Esophagus (tissue), 2 donors: ENCODE measurements around the gene WDR35. TPM values are rescaled to one million over a fixed set of nuclear protein-coding genes. Genes with fewer than 3 reads are reported as not detected.

Experiments
- H3K27ac ChIP-seq, 2 donors: one replicate each; pipeline ENCODE4 v1.5.1; 2013; ENCODE audit warnings: low read depth in 2 of 2, mild to moderate bottlenecking in 2 of 2, inconsistent platforms in 1 of 2, low read length in 1 of 2, moderate library complexity in 1 of 2
- H3K27me3 ChIP-seq, 2 donors: one replicate each; pipeline ENCODE4 v1.6.1; 2013; ENCODE audit warnings: low read length in 2 of 2, control low read depth in 1 of 2, mild to moderate bottlenecking in 1 of 2; ENCODE audit not compliant: insufficient read depth in 2 of 2, control insufficient read depth in 1 of 2
- H3K36me3 ChIP-seq, 2 donors: one replicate each; pipeline ENCODE4 v1.6.1; 2013; ENCODE audit warnings: low read length in 1 of 2; ENCODE audit not compliant: control insufficient read depth in 2 of 2, insufficient read depth in 2 of 2
- H3K4me1 ChIP-seq, 2 donors: one replicate each; pipeline ENCODE4 v1.6.1; 2013; ENCODE audit warnings: low read length in 1 of 2; ENCODE audit not compliant: control insufficient read depth in 2 of 2, insufficient read depth in 2 of 2
- H3K4me3 ChIP-seq, 2 donors: one replicate each; pipeline ENCODE4 v1.5.1; 2013; ENCODE audit warnings: low read length in 2 of 2, mild to moderate bottlenecking in 2 of 2, low read depth in 1 of 2, moderate library complexity in 1 of 2
- H3K9me3 ChIP-seq, 2 donors: one replicate each; pipeline ENCODE4 v1.6.1; 2013; ENCODE audit warnings: mild to moderate bottlenecking in 2 of 2, low read depth in 1 of 2, low read length in 1 of 2, moderate library complexity in 1 of 2; ENCODE audit not compliant: control insufficient read depth in 2 of 2, insufficient read depth in 1 of 2
- WGBS, 2 donors: extraction: QIAGEN DNeasy Blood & Tissue Kit; methylation state at CpG; one replicate each; pipeline ENCODE4 v1.1.7; 2013; 5-methylcytosine and 5-hydroxymethylcytosine counted together
- polyA plus RNA-seq, 2 donors: library from polyadenylated mRNA; stranded (reverse); fragments of 200-250 nt; gene quantifications; one replicate each; pipeline ENCODE4 v1.2.3, GENCODE V29; 2013
- donor health status: healthy with polysubstance abuse.
- donor health status: Bipolar disorder and iron deficiency.

WDR35 gene
- polyA plus RNA-seq, 2 donors: 0.83 to 1.3 TPM

GRCh38 chr2:19990416-19990728, 467 bp upstream of the WDR35 start:
- WGBS, 2 donors: 16 to 24% methylated on average over 10 of the region's 10 CpGs
- Histone ChIP-seq H3K9me3 (peaks cover 0 to 3% of the 10 kb centered on the region in 2 donors), H3K36me3 (peaks cover 0 to 2% of the 10 kb centered on the region in 2 donors), H3K4me3 (peak overlapping the region; percentile 76 to 83), H3K27me3 (no peaks in the 10 kb centered on the region), H3K27ac (no peak overlapping the region), H3K4me1 (peaks cover 2 to 5% of the 10 kb centered on the region in 2 donors)

GRCh38 chr2:19989342-19989666, 601 bp downstream of the WDR35 start:
- Histone ChIP-seq H3K4me1 (peaks cover 2 to 5% of the 10 kb centered on the region in 2 donors), H3K4me3 (peak overlapping the region; percentile 76 to 83), H3K9me3 (peaks cover 0 to 3% of the 10 kb centered on the region in 2 donors), H3K27ac (no peak overlapping the region), H3K36me3 (peaks cover 0 to 2% of the 10 kb centered on the region in 2 donors), H3K27me3 (no peaks in the 10 kb centered on the region)
- WGBS, 2 donors: 8 to 11% methylated on average over 8 of the region's 8 CpGs

GRCh38 chr2:19988600-19988999, 1.3 kb downstream of the WDR35 start:
- WGBS, 2 donors: 81 to 84% methylated on average over 2 of the region's 2 CpGs
- no peak overlapping the region for H3K4me3 ChIP-seq
- H3K27ac ChIP-seq: no peak overlapping the region

DNA sequence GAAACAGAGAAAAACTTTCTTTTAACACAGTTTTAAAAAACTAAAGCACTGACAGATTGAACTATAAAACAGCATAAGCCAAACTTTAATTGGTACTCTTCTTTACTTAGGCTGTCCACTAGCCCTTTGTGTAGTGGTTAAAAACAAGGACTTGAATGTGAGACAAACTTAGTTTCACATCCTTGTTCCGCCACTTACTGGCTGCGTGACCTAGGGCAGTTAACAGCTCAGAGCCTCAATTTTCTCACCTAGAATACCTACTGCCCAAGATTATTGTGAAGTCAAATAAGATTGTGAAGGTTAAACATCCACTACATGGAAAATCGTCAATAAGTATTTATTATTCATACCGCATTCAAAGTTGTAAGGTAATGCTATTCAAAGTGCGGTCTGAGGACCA, 2.0 kb downstream of the WDR35 start:
- H3K9me3 ChIP-seq: peaks cover 0 to 3% of the 10 kb centered on the region in 2 donors
- H3K27ac ChIP-seq: no peak overlapping the region
- H3K36me3 ChIP-seq: peaks cover 0 to 2% of the 10 kb centered on the region in 2 donors
- H3K4me3 ChIP-seq: no peak overlapping the region
- 93% methylated on average over 5 of the region's 5 CpGs for WGBS, 2 donors
- H3K27me3 ChIP-seq: no peaks in the 10 kb centered on the region
- H3K4me1 ChIP-seq: peaks cover 2 to 5% of the 10 kb centered on the region in 2 donors

More at GRCh38 chr2:19988600-19988999, 1.3 kb downstream of the WDR35 start:
- Histone ChIP-seq H3K36me3 (peaks cover 0 to 2% of the 10 kb centered on the region in 2 donors), H3K27me3 (no peaks in the 10 kb centered on the region), H3K4me1 (peaks cover 2 to 5% of the 10 kb centered on the region in 2 donors), H3K9me3 (peaks cover 0 to 3% of the 10 kb centered on the region in 2 donors)

DNA sequence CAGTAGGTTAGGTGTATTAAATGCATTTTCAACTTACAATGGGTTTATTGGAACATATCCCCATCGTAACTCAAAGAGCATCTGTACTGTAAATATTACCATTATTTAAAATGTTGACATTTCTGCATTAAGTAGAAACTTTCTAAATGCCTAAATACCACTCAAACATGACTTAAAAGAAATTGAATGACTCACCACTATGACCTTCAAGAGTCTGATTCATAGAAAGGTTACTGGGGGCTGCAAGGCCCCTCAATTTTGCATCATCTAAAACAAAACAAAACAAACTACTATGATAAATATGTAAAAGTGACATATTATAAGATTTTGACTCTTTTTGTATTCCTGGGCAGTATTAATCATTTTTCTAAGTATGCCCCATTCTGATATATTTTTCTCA, 7.6 kb downstream of the WDR35 start:
- Histone ChIP-seq H3K9me3 (no peaks in the 10 kb centered on the region), H3K4me3 (no peak overlapping the region), H3K27me3 (no peaks in the 10 kb centered on the region), H3K36me3 (peaks cover 2% of the 10 kb centered on the region in 2 donors), H3K27ac (no peak overlapping the region), H3K4me1 (no peaks in the 10 kb centered on the region)
- WGBS, 2 donors: 92 to 93% methylated on average over 1 of the region's 1 CpG

DNA sequence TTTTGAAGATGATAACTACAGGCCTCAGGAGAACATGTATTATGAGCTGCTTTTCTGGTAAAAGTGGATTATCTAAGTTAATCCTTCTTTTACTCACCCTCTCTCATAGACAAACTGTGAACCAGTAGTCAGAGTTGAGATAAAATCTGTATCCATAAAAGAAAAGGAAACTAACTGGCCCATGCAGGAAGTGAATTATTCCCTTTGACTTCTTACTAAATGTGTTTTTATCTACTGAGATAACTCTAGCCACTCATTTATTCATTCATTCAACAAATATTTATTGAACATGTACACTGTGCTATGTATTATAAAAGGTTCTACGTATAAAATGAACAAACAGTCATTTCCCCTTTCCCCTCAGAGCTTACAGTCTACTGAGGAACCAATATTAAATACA, 10.0 kb downstream of the WDR35 start:
- WGBS, 2 donors: 78 to 79% methylated on average over 1 of the region's 1 CpG
- no peak overlapping the region for H3K4me3 ChIP-seq
- H3K36me3 ChIP-seq: peaks cover 0 to 2% of the 10 kb centered on the region in 2 donors
- H3K9me3 ChIP-seq: no peaks in the 10 kb centered on the region
- no peak overlapping the region for H3K27ac ChIP-seq
- H3K27me3 ChIP-seq: no peaks in the 10 kb centered on the region
- H3K4me1 ChIP-seq: no peaks in the 10 kb centered on the region

DNA sequence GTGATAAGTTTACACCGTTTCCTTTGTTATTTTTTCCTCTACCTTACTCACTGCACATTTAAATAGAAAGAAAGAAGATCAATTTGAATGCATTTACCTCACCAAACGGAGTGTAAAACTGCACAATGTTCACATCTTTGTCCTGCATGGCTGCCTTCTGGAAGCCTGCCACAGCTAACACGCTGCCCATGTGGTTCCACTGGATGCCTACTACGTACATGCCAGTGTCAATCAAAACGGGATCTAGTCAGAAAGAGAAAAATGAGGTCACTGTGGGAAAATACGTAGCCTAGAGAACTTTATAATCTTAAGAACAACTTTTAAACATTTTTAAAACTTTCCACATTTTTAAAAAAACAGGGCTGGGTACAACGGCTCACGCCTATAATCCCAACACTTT, 16.4 kb downstream of the WDR35 start:
- peaks cover 0 to 2% of the 10 kb centered on the region in 2 donors for H3K36me3 ChIP-seq

DNA sequence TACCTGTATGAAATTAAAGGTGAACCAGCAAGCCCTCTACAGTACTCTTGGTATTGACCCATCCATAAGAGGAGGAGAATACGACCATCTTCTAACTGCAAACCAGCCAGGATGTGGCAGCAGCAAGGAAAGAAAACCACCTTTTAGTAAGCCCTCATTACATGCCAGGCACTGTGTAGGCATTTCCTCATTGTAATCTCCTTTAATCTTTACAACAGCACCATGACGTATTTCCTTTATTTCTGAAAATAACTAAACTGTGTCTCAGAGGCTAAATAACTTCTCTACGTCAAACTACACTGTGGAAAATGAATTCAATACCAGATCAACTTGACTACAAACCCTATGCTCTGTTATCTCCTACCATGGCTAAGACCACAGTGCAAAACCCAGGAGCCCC, 18.2 kb downstream of the WDR35 start:
- H3K36me3 ChIP-seq: no peaks in the 10 kb centered on the region
- no peak overlapping the region for H3K27ac ChIP-seq
- no peaks in the 10 kb centered on the region for H3K9me3 ChIP-seq
- 65 to 66% methylated on average over 3 of the region's 3 CpGs for WGBS, 2 donors
- H3K27me3 ChIP-seq: no peaks in the 10 kb centered on the region
- H3K4me3 ChIP-seq: no peak overlapping the region
- H3K4me1 ChIP-seq: no peaks in the 10 kb centered on the region

More for the DNA sequence above, 16.4 kb downstream of the WDR35 start:
- no peak overlapping the region for H3K27ac ChIP-seq
- no peak overlapping the region for H3K4me3 ChIP-seq
- H3K27me3 ChIP-seq: no peaks in the 10 kb centered on the region
- H3K4me1 ChIP-seq: no peaks in the 10 kb centered on the region
- H3K9me3 ChIP-seq: no peaks in the 10 kb centered on the region
- 88% methylated on average over 8 of the region's 8 CpGs for WGBS, 2 donors

- H3K4me3 ChIP-seq: no peak overlapping the region
- H3K27me3 ChIP-seq: no peaks in the 10 kb centered on the region
- H3K4me1 ChIP-seq: no peaks in the 10 kb centered on the region
- 98 to 100% methylated on average over 1 of the region's 1 CpG for WGBS, 2 donors
- H3K27ac ChIP-seq: no peak overlapping the region
- H3K9me3 ChIP-seq: no peaks in the 10 kb centered on the region
- H3K36me3 ChIP-seq: no peaks in the 10 kb centered on the region
Observed at GRCh38 chr2:19963386-19963785, 26.5 kb downstream of the WDR35 start.

GRCh38 chr2:19955544-19956422, 34.1 kb downstream of the WDR35 start:
- Histone ChIP-seq H3K27ac (no peak overlapping the region), H3K27me3 (no peaks in the 10 kb centered on the region)
- 55 to 58% methylated on average over 6 of the region's 6 CpGs for WGBS, 2 donors

More at GRCh38 chr2:19955544-19956422, 34.1 kb downstream of the WDR35 start:
- Histone ChIP-seq H3K9me3 (no peaks in the 10 kb centered on the region), H3K36me3 (no peaks in the 10 kb centered on the region), H3K4me3 (no peak overlapping the region), H3K4me1 (no peaks in the 10 kb centered on the region)
